Measurements from ENCODE around the gene RAD18. TPM values are rescaled to one million over a fixed set of nuclear protein-coding genes. Genes with fewer than 3 reads are reported as not detected.

The RAD18 gene
- polyA plus RNA-seq, 1 of the 3 experiments (the other 2 are of a cell fraction) = 5.7 TPM

- POLR2A ChIA-PET = no interaction called here
- Histone ChIP-seq H3K9ac (no peak overlapping the region), H4K20me1 (ENCODE audit: insufficient read depth) (no peaks in the 10 kb centered on the region), H3K9me2 (no peaks in the 10 kb centered on the region), H3K27ac (ENCODE audit: low read depth in 2 of 2, low read length in 1 of 2) (no peak overlapping the region), H3K4me1 (ENCODE audit: control insufficient read depth in 1 of 2, insufficient read depth in 2 of 2, low read depth in 1 of 2, low read length in 1 of 2) (peaks cover 0 to 2% of the 10 kb centered on the region in 2 experiments; a peak in 1 of 4 replicates), H3F3A (replicated peaks; ENCODE audit: insufficient read depth) (no peaks in the 10 kb centered on the region), H3K27me3 (ENCODE audit: insufficient read depth) (no peaks in the 10 kb centered on the region), H2AFZ (ENCODE audit: low read depth) (no peak overlapping the region), H3K4me3 (ENCODE audit: low read depth in 2 of 2, low read length in 1 of 2) (no peak overlapping the region), H3K36me3 (replicated peaks in 1 of 2; ENCODE audit: control insufficient read depth in 1 of 2, insufficient read depth in 2 of 2, low read length in 1 of 2) (no peaks in the 10 kb centered on the region), H3K79me2 (ENCODE audit: insufficient read depth) (no peaks in the 10 kb centered on the region), H3K4me2 (no peak overlapping the region), H3K9me3 (no peaks in the 10 kb centered on the region)
- WGBS (ENCODE audit: low lambda C conversion rate) = 63% methylated on average over 1 of the region's 1 CpG
- CTCF ChIA-PET = interaction anchor here (3.0 to 12.9 kb wide), 3 partner anchors 8 to 322 kb away, joined by 12 to 151 read pairs (median 31); no protein-coding TSS in a partner anchor
- no peak for TF ChIP-seq MXI1 (IDR thresholded peaks at IDR 0.05; ENCODE audit: low read depth, low read length)
- TF ChIP-seq GATA2 (CRISPR knock-in tag; IDR thresholded peaks at IDR 0.05) = no peak
- no peak for TF ChIP-seq MEF2A (IDR thresholded peaks at IDR 0.05; ENCODE audit: borderline replicate concordance, low read depth)
- no peak for TF ChIP-seq EP300 (IDR thresholded peaks at IDR 0.05; ENCODE audit: borderline replicate concordance in 1 of 2, low read depth in 1 of 2, low read length in 1 of 2)
- no peak for TF ChIP-seq TEAD4 (IDR thresholded peaks at IDR 0.05; ENCODE audit: borderline replicate concordance, insufficient read depth)
- no peak for TF ChIP-seq TCF12 (IDR thresholded peaks at IDR 0.05)
- TF ChIP-seq EZH2phosphoT487 (IDR thresholded peaks at IDR 0.05; ENCODE audit: borderline replicate concordance, low read depth) = no peak
- no peak for TF ChIP-seq ZBTB33 (IDR thresholded peaks at IDR 0.05; ENCODE audit: borderline replicate concordance, low read depth)
- TF ChIP-seq FOXM1 (IDR thresholded peaks at IDR 0.05; ENCODE audit: low read depth) = no peak
- no peak for TF ChIP-seq MAX (IDR thresholded peaks at IDR 0.05; ENCODE audit: low read depth)
- no peak for TF ChIP-seq REST (IDR thresholded peaks at IDR 0.05; ENCODE audit: low read depth, low read length)
- DNase-seq = no peak
Measured at GRCh38 chr3:8979262-8979661, 16.0 kb upstream of the RAD18 start.

- Histone ChIP-seq H3K27ac (ENCODE audit: low read depth in 2 of 2, low read length in 1 of 2) (no peak overlapping the region), H4K20me1 (ENCODE audit: insufficient read depth) (no peaks in the 10 kb centered on the region), H3K9me2 (no peaks in the 10 kb centered on the region), H3K9me3 (no peaks in the 10 kb centered on the region), H3F3A (replicated peaks; ENCODE audit: insufficient read depth) (no peaks in the 10 kb centered on the region), H3K4me2 (no peak overlapping the region), H2AFZ (ENCODE audit: low read depth) (no peak overlapping the region), H3K4me1 (ENCODE audit: control insufficient read depth in 1 of 2, insufficient read depth in 2 of 2, low read depth in 1 of 2, low read length in 1 of 2) (peaks cover 0 to 2% of the 10 kb centered on the region in 2 experiments; a peak in 1 of 4 replicates), H3K36me3 (replicated peaks in 1 of 2; ENCODE audit: control insufficient read depth in 1 of 2, insufficient read depth in 2 of 2, low read length in 1 of 2) (no peaks in the 10 kb centered on the region), H3K27me3 (ENCODE audit: insufficient read depth) (no peaks in the 10 kb centered on the region), H3K9ac (no peak overlapping the region), H3K4me3 (ENCODE audit: low read depth in 2 of 2, low read length in 1 of 2) (no peak overlapping the region), H3K79me2 (ENCODE audit: insufficient read depth) (no peaks in the 10 kb centered on the region)
- WGBS (ENCODE audit: low lambda C conversion rate) = 25% methylated on average over 3 of the region's 3 CpGs
- TF ChIP-seq NFIC (IDR thresholded peaks at IDR 0.05; ENCODE audit: borderline replicate concordance) = no peak
- no peak for TF ChIP-seq ELF1 (IDR thresholded peaks at IDR 0.05)
- TF ChIP-seq NRF1 (IDR thresholded peaks at IDR 0.05; ENCODE audit: low read depth, low read length) = no peak
- TF ChIP-seq JUND (IDR thresholded peaks at IDR 0.05) = no peak
- POLR2A ChIA-PET = no interaction called here
- CTCF ChIA-PET = interaction anchor here (2.8 to 12.9 kb wide), 3 partner anchors 11 to 323 kb away, joined by 10 to 151 read pairs (median 31); no protein-coding TSS in a partner anchor
- DNase-seq = no peak
Measured at GRCh38 chr3:8978551-8978950, 15.3 kb upstream of the RAD18 start.

Measured in SK-N-SH (cell line).